VCaP (cell line): Measurements from ENCODE around the gene SKIL.
"Not testable (repeated sequence)": the region's sequence is repeated elsewhere in the genome, so short reads cannot be mapped to it uniquely, and the experiment has no call there.

Experiments
- H3K27ac ChIP-seq: fragments of 450-650 bp; 2 replicates; pipeline ENCODE4 v1.5.1; 2017
- CTCF ChIP-seq: fragments of 450-650 bp; conservative IDR thresholded peaks from 2 replicates; pipeline ENCODE4 v1.5.1; 2017; ENCODE audit warnings: mild to moderate bottlenecking, moderate library complexity

The SKIL gene

DNA sequence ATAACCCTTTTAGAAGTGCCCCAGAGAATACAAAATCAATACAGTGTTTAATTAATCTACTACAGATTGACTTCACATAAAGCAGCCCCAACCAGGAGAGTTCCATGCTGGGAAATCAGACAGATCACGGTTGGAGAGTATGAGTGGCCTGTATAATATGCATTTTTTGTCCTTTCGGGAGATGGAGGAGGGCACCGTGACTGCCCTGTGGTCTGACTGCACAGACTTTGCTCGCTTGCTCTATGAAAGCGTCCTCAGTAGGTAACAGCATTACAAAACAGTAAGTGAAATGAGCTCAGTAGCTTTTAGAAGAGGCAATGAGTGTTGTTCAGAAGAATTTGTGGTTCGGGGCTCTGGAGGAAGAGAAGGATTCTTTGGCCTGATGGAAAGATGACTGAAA, 34.2 kb upstream of the SKIL start:
- no peak for TF ChIP-seq CTCF
- H3K27ac ChIP-seq: no peak overlapping the region

- no peak overlapping the region for H3K27ac ChIP-seq
- no peak for TF ChIP-seq CTCF
Observed at GRCh38 chr3:170324962-170325361, 32.6 kb upstream of the SKIL start.

- TF ChIP-seq CTCF: no peak
Observed at GRCh38 chr3:170327040-170327808, 30.3 kb upstream of the SKIL start.

GRCh38 chr3:170327868-170328548, 29.5 kb upstream of the SKIL start:
- H3K27ac ChIP-seq: not testable (repeated sequence)

More at GRCh38 chr3:170327040-170327808, 30.3 kb upstream of the SKIL start:
- no peak overlapping the region for H3K27ac ChIP-seq

- TF ChIP-seq CTCF: no peak
- H3K27ac ChIP-seq: no peak overlapping the region
Observed at GRCh38 chr3:170330366-170330765, 27.1 kb upstream of the SKIL start.

- no peak for TF ChIP-seq CTCF
- H3K27ac ChIP-seq: no peak overlapping the region
Observed at GRCh38 chr3:170331143-170331542, 26.4 kb upstream of the SKIL start.

DNA sequence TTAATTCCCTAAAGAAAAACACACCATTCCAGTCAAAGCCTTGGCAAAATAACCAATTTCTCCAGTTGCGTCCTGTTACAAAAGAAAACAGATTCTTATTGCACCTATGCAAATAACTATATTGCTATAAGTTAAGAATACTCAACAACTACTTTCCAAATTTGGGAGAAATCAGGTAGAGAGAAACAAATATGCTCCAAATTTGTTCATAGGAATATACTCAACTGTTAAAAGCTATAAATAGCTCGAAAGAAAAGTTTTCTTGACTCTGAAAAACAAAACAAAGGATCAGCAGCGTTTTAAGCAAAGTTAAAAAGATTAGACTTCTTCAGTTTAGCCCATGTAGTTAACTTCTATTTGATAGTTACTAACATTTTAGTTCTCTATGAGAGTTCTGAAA, 20.1 kb upstream of the SKIL start:
- no peak for TF ChIP-seq CTCF
- H3K27ac ChIP-seq: no peak overlapping the region
